ENCODE data around the gene DSE. TPM values are rescaled to one million over a fixed set of nuclear protein-coding genes. Genes with fewer than 3 reads are reported as not detected.

DSE gene
- total and polyA plus RNA-seq, 2 donors (not counting 1 experiment from before 2014, with no cell fraction given) = 8.3 to 8.6 TPM

GRCh38 chr6:116359835-116360234 lies 10.9 kb upstream of the DSE start:
- no peak overlapping the region for H3K4me2 ChIP-seq (replicated peaks; ENCODE audit: low read depth, low read length, poor library complexity, severe bottlenecking)
- no peaks in the 10 kb centered on the region for H3K9me3 Mint-ChIP-seq (ENCODE audit: insufficient read depth)
- WGBS (ENCODE audit: insufficient coverage) = no CpG with 5 or more reads among the region's 2 CpGs
- no peaks in the 10 kb centered on the region for H3K27me3 Mint-ChIP-seq
- H3K9ac ChIP-seq (ENCODE audit: low read length) = no peak overlapping the region
- ChIA-PET POLR2A (no interaction called here), CTCF (interaction anchor here (0.9 to 1.9 kb wide), 5 partner anchors 34 to 176 kb away, joined by 3 to 6 read pairs (median 3); no protein-coding TSS in a partner anchor)
- H3K27me3 ChIP-seq (replicated peaks in 1 of 4; ENCODE audit: control extremely low read depth in 1 of 4, control insufficient read depth in 3 of 4, insufficient read depth in 4 of 4, low read length in 3 of 4) = no peaks in the 10 kb centered on the region
- intact Hi-C loops (cut with micrococcal nuclease) = loop anchor here (5.0 kb wide), 1 partner anchor 48 kb away; no protein-coding TSS in a partner anchor
- no peak overlapping the region for H3K27ac ChIP-seq (ENCODE audit: low read length in 2 of 2)
- H3K4me1 ChIP-seq (ENCODE audit: control insufficient read depth in 2 of 2, insufficient read depth in 2 of 2, low read length in 2 of 2) = peaks cover 0 to 6% of the 10 kb centered on the region in 2 donors
- H3K36me3 ChIP-seq (replicated peaks in 1 of 2; ENCODE audit: control extremely low read depth in 1 of 2, control insufficient read depth in 1 of 2, extremely low read depth in 1 of 2, insufficient read depth in 2 of 2, low read length in 1 of 2) = no peaks in the 10 kb centered on the region
- H3K4me1 Mint-ChIP-seq = peaks cover 3% of the 10 kb centered on the region
- TF ChIP-seq CTCF (IDR thresholded peaks at IDR 0.05) (no peak), EZH2 (IDR thresholded peaks at IDR 0.05; ENCODE audit: borderline replicate concordance, insufficient read depth, low read depth, low read length, poor library complexity, severe bottlenecking) (no peak)
- H3K4me3 Mint-ChIP-seq = no peak overlapping the region
- no peak overlapping the region for H3K4me3 ChIP-seq (ENCODE audit: control extremely low read depth in 1 of 5, extremely low read depth in 1 of 5, insufficient read depth in 1 of 5, low read depth in 2 of 5, low read length in 4 of 5)
- H2AFZ ChIP-seq (ENCODE audit: insufficient read depth, low read depth, low read length, poor library complexity, severe bottlenecking) = no peak overlapping the region
- DNase-seq = no peak
- H4K20me1 ChIP-seq (ENCODE audit: control insufficient read depth, insufficient read depth, low read length, poor library complexity, severe bottlenecking) = no peaks in the 10 kb centered on the region
- H3K79me2 ChIP-seq (ENCODE audit: control insufficient read depth, insufficient read depth, low read length) = no peaks in the 10 kb centered on the region
- no peak overlapping the region for H3K27ac Mint-ChIP-seq
- H3K9me3 ChIP-seq (ENCODE audit: control extremely low read depth in 1 of 3, control insufficient read depth in 2 of 3, insufficient read depth in 1 of 3, low read length in 2 of 3) = no peaks in the 10 kb centered on the region
- ATAC-seq (ENCODE audit: low read depth) = no peak

DNA sequence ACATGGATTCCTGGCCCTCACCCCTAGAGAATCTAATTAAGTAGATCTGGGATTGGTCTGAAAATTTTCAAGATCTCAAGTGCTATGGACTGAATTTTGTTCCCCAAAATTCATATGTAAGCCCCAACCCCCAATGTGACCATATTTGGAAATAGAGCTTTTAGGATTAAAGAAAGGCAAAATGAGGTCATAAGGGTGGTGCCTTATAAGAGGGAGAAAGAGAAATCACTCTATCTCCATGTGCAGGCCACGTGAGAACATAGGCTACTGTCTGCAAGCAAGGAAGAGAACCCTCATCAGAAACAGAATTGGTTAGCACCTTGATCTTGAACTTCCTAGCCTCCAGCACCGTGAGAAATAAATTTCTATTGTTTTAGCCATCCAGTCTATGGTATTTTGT lies 8.5 kb upstream of the DSE start:
- Histone ChIP-seq H3K4me2 (replicated peaks; ENCODE audit: low read depth, low read length, poor library complexity, severe bottlenecking) (no peak overlapping the region), H4K20me1 (ENCODE audit: control insufficient read depth, insufficient read depth, low read length, poor library complexity, severe bottlenecking) (no peaks in the 10 kb centered on the region), H3K4me1 (ENCODE audit: control insufficient read depth in 2 of 2, insufficient read depth in 2 of 2, low read length in 2 of 2) (peaks cover 0 to 6% of the 10 kb centered on the region in 2 donors), H3K27me3 (replicated peaks in 1 of 4; ENCODE audit: control extremely low read depth in 1 of 4, control insufficient read depth in 3 of 4, insufficient read depth in 4 of 4, low read length in 3 of 4) (peaks cover 0 to 2% (median 0%) of the 10 kb centered on the region in 4 experiments), H2AFZ (ENCODE audit: insufficient read depth, low read depth, low read length, poor library complexity, severe bottlenecking) (no peak overlapping the region), H3K36me3 (replicated peaks in 1 of 2; ENCODE audit: control extremely low read depth in 1 of 2, control insufficient read depth in 1 of 2, extremely low read depth in 1 of 2, insufficient read depth in 2 of 2, low read length in 1 of 2) (no peaks in the 10 kb centered on the region), H3K4me3 (ENCODE audit: control extremely low read depth in 1 of 5, extremely low read depth in 1 of 5, insufficient read depth in 1 of 5, low read depth in 2 of 5, low read length in 4 of 5) (no peak overlapping the region), H3K79me2 (ENCODE audit: control insufficient read depth, insufficient read depth, low read length) (peaks cover 18% of the 10 kb centered on the region), H3K27ac (ENCODE audit: low read length in 2 of 2) (no peak overlapping the region), H3K9me3 (ENCODE audit: control extremely low read depth in 1 of 3, control insufficient read depth in 2 of 3, insufficient read depth in 1 of 3, low read length in 2 of 3) (no peaks in the 10 kb centered on the region), H3K9ac (ENCODE audit: low read length) (no peak overlapping the region)
- H3K27ac Mint-ChIP-seq = no peak overlapping the region
- peaks cover 14% of the 10 kb centered on the region for H3K27me3 Mint-ChIP-seq
- DNase-seq = no peak
- WGBS (ENCODE audit: insufficient coverage) = no CpG with 5 or more reads among the region's 2 CpGs
- TF ChIP-seq EZH2 (IDR thresholded peaks at IDR 0.05; ENCODE audit: borderline replicate concordance, insufficient read depth, low read depth, low read length, poor library complexity, severe bottlenecking) (no peak), CTCF (IDR thresholded peaks at IDR 0.05) (no peak)
- no peak overlapping the region for H3K4me3 Mint-ChIP-seq
- no peak for ATAC-seq (ENCODE audit: low read depth)
- intact Hi-C loops (cut with micrococcal nuclease) = no loop called here
- CTCF ChIA-PET = interaction anchor here (0.8 to 1.1 kb wide), 2 partner anchors 11 to 31 kb away, joined by 3 to 4 read pairs; no protein-coding TSS in a partner anchor
- POLR2A ChIA-PET = interaction anchor here (0.5 kb wide), 1 partner anchor 8 kb away, joined by 3 read pairs; the partner anchor contains the start of gene DSE
- H3K4me1 Mint-ChIP-seq = peaks cover 3% of the 10 kb centered on the region
- H3K9me3 Mint-ChIP-seq (ENCODE audit: insufficient read depth) = no peaks in the 10 kb centered on the region
